GM06990 (cell line): ENCODE data around the gene PXMP4.

ENCODE experiments used
- DNase-seq: peaks from one replicate; pipeline ENCODE4 v3.0.0-alpha.2; 2011; ENCODE audit not compliant: insufficient read length; ENCODE audit errors: extremely low read depth
- H3K27me3 ChIP-seq: replicated peaks from 2 replicates; pipeline ENCODE4 v1.6.0; 2011; ENCODE audit warnings: low read length; ENCODE audit not compliant: control insufficient read depth, insufficient read depth
- H3K36me3 ChIP-seq: 2 replicates; pipeline ENCODE4 v1.5.1; 2011; ENCODE audit warnings: low read length; ENCODE audit not compliant: control insufficient read depth, insufficient read depth
- H3K4me3 ChIP-seq: replicated peaks from 2 replicates; pipeline ENCODE4 v1.5.1; 2011; ENCODE audit warnings: low read depth, mild to moderate bottlenecking, control low read depth, low read length
- CTCF ChIP-seq: IDR thresholded peaks from 2 replicates; pipeline ENCODE4 v1.5.1; 2011; ENCODE audit warnings: low read length, control low read depth, mild to moderate bottlenecking, inconsistent platforms; ENCODE audit not compliant: insufficient read depth, poor library complexity, severe bottlenecking

Gene PXMP4

GRCh38 chr20:33660035-33660684, 60.0 kb downstream of the PXMP4 start:
- H3K27me3 ChIP-seq: no peaks in the 10 kb centered on the region
- 0 out of 2 replicates have a peak, but pooled peaks cover 4% of the 10 kb centered on the region for H3K36me3 ChIP-seq
- DNase-seq: no peak
- no peak for TF ChIP-seq CTCF
- H3K4me3 ChIP-seq: no peak overlapping the region

GRCh38 chr20:33659341-33660034, 60.6 kb downstream of the PXMP4 start:
- DNase-seq: no peak
- TF ChIP-seq CTCF: no peak
- Histone ChIP-seq H3K36me3 (0 out of 2 replicates have a peak, but pooled peaks cover 4% of the 10 kb centered on the region), H3K4me3 (no peak overlapping the region), H3K27me3 (no peaks in the 10 kb centered on the region)

- Histone ChIP-seq H3K36me3 (0 out of 2 replicates have a peak, but pooled peaks cover 4% of the 10 kb centered on the region), H3K27me3 (no peaks in the 10 kb centered on the region), H3K4me3 (no peak overlapping the region)
- TF ChIP-seq CTCF: no peak
- DNase-seq: no peak
Observed at GRCh38 chr20:33658929-33659328, 61.2 kb downstream of the PXMP4 start.

- Histone ChIP-seq H3K36me3 (0 out of 2 replicates have a peak, but pooled peaks cover 4% of the 10 kb centered on the region), H3K4me3 (no peak overlapping the region), H3K27me3 (no peaks in the 10 kb centered on the region)
- no peak for DNase-seq
- TF ChIP-seq CTCF: no peak
Observed at GRCh38 chr20:33658510-33658909, 61.6 kb downstream of the PXMP4 start.

GRCh38 chr20:33657704-33658095, 62.4 kb downstream of the PXMP4 start:
- no peak for DNase-seq
- Histone ChIP-seq H3K27me3 (no peaks in the 10 kb centered on the region), H3K4me3 (no peak overlapping the region), H3K36me3 (0 out of 2 replicates have a peak, but pooled peaks cover 4% of the 10 kb centered on the region)
- no peak for TF ChIP-seq CTCF
